Measurements from ENCODE around the gene ST3GAL2. TPM values are rescaled to one million over a fixed set of nuclear protein-coding genes. Genes with fewer than 3 reads are reported as not detected.
A peak's percentile ranks its signal among the peaks of the same experiment; 100 is the strongest.
"Not testable (repeated sequence)": the region's sequence is repeated elsewhere in the genome, so short reads cannot be mapped to it uniquely, and the experiment has no call there.

ST3GAL2 gene
- total RNA-seq, 1 experiment from 2014 or later = 48.1 TPM

GRCh38 chr16:70457446-70458166, 18.7 kb upstream of the ST3GAL2 start:
- Histone ChIP-seq H3K27ac (ENCODE audit: low read length) (no peak overlapping the region), H3K4me1 (ENCODE audit: low read length) (peaks cover 19% of the 10 kb centered on the region), H3K4me2 (ENCODE audit: low read depth, low read length, poor library complexity, severe bottlenecking) (no peak overlapping the region), H3K4me3 (ENCODE audit: low read length) (no peak overlapping the region), H3K9ac (ENCODE audit: low read length) (no peak overlapping the region), H3K79me2 (ENCODE audit: low read length) (peaks cover 15% of the 10 kb centered on the region), H4K20me1 (ENCODE audit: insufficient read depth, low read depth, low read length) (no peaks in the 10 kb centered on the region), H2AFZ (ENCODE audit: low read length) (no peak overlapping the region), H3K27me3 (ENCODE audit: low read length) (no peaks in the 10 kb centered on the region), H3K9me2 (replicated peaks; ENCODE audit: insufficient read depth, low read length) (no peaks in the 10 kb centered on the region), H3K36me3 (ENCODE audit: insufficient read depth, low read length) (no peaks in the 10 kb centered on the region), H3K9me3 (ENCODE audit: low read length) (no peaks in the 10 kb centered on the region)
- DNase-seq = no peak

DNA sequence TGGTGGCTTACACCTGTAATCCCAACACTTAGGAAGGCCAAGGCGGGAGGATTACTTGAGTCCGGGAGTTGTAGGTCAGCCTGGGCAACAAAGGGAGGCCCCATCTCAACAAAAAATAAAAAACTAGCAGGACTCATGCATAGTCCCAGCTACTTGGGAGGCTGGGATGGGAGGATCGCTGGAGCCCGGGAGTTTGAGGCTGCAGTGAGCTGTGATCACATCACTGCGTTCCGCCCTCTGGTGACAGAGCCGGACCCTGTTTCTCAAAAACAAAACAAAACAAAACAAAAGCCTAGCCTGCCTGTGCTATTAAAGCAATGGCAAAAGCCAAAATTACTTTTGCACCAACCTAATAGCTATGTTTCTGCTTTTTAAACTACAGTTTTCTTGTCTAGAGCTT, 17.0 kb upstream of the ST3GAL2 start:
- Histone ChIP-seq H3K36me3 (ENCODE audit: insufficient read depth, low read length) (no peaks in the 10 kb centered on the region), H3K4me3 (ENCODE audit: low read length) (no peak overlapping the region; the same call in 1 of the 2 replicates), H3K27ac (ENCODE audit: low read length) (no peak overlapping the region), H3K4me2 (ENCODE audit: low read depth, low read length, poor library complexity, severe bottlenecking) (peak overlapping the region; percentile 73), H3K79me2 (ENCODE audit: low read length) (peaks cover 15% of the 10 kb centered on the region), H3K9ac (ENCODE audit: low read length) (no peak overlapping the region), H3K9me2 (replicated peaks; ENCODE audit: insufficient read depth, low read length) (no peaks in the 10 kb centered on the region), H4K20me1 (ENCODE audit: insufficient read depth, low read depth, low read length) (no peaks in the 10 kb centered on the region), H3K27me3 (ENCODE audit: low read length) (no peaks in the 10 kb centered on the region), H3K4me1 (ENCODE audit: low read length) (peaks cover 19% of the 10 kb centered on the region), H3K9me3 (ENCODE audit: low read length) (no peaks in the 10 kb centered on the region), H2AFZ (ENCODE audit: low read length) (no peak overlapping the region)
- no peak for DNase-seq

GRCh38 chr16:70454222-70455034, 15.5 kb upstream of the ST3GAL2 start, which contains the start of gene FCSK:
Gene FCSK (plus strand): TSS chr16:70454595. CDS start chr16:70463191, 8,596 bp downstream.
- no peaks in the 10 kb centered on the region for H3K9me2 ChIP-seq (replicated peaks; ENCODE audit: insufficient read depth, low read length)
- H3K27me3 ChIP-seq (ENCODE audit: low read length) = no peaks in the 10 kb centered on the region
- peaks cover 19% of the 10 kb centered on the region for H3K4me1 ChIP-seq (ENCODE audit: low read length)
- H3K4me2 ChIP-seq (ENCODE audit: low read depth, low read length, poor library complexity, severe bottlenecking) = peak within 1 kb of the TSS; percentile 73
- H4K20me1 ChIP-seq (ENCODE audit: insufficient read depth, low read depth, low read length) = no peaks in the 10 kb centered on the region
- H3K4me3 ChIP-seq (ENCODE audit: low read length) = peak within 1 kb of the TSS; percentile 82
- H3K9me3 ChIP-seq (ENCODE audit: low read length) = no peaks in the 10 kb centered on the region
- H3K36me3 ChIP-seq (ENCODE audit: insufficient read depth, low read length) = no peaks in the 10 kb centered on the region
- H2AFZ ChIP-seq (ENCODE audit: low read length) = peak within 1 kb of the TSS; percentile 98
- peak; percentile 90 for DNase-seq
- H3K27ac ChIP-seq (ENCODE audit: low read length) = peak within 1 kb of the TSS; percentile 78
- peaks cover 15% of the 10 kb centered on the region for H3K79me2 ChIP-seq (ENCODE audit: low read length)
- H3K9ac ChIP-seq (ENCODE audit: low read length) = peak within 1 kb of the TSS; percentile 93

DNA sequence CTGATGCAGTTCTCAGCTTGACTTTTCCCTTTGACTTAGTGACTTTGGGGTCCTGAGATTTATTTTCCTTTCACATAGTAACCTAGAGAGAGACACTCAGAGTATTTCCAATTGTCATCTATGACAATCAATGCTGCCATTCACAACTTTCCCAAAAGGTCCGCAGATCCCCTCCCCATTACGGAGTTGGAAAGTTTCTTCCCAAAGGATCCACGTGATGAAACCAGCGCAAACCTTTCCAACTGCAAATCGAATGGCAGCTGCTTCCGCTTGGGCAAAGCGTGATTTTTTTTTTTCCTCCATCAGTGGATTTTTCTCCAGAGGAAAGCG, 15.0 kb upstream of the ST3GAL2 start:
- Histone ChIP-seq H3K27ac (ENCODE audit: low read length) (peak overlapping the region; percentile 78; the same call in 1 of the 2 replicates), H3K36me3 (ENCODE audit: insufficient read depth, low read length) (no peaks in the 10 kb centered on the region), H3K79me2 (ENCODE audit: low read length) (peaks cover 15% of the 10 kb centered on the region), H3K9me3 (ENCODE audit: low read length) (no peaks in the 10 kb centered on the region), H4K20me1 (ENCODE audit: insufficient read depth, low read depth, low read length) (no peaks in the 10 kb centered on the region), H3K4me3 (ENCODE audit: low read length) (peak overlapping the region; percentile 82), H3K4me1 (ENCODE audit: low read length) (peaks cover 19% of the 10 kb centered on the region), H3K4me2 (ENCODE audit: low read depth, low read length, poor library complexity, severe bottlenecking) (peak overlapping the region; percentile 73), H2AFZ (ENCODE audit: low read length) (peak overlapping the region; percentile 98), H3K27me3 (ENCODE audit: low read length) (no peaks in the 10 kb centered on the region), H3K9ac (ENCODE audit: low read length) (peak overlapping the region; percentile 93), H3K9me2 (replicated peaks; ENCODE audit: insufficient read depth, low read length) (no peaks in the 10 kb centered on the region)
- DNase-seq = no peak

GRCh38 chr16:70453117-70453891, 14.4 kb upstream of the ST3GAL2 start:
- peak overlapping the region; percentile 82 for H3K4me3 ChIP-seq (ENCODE audit: low read length)
- no peak for DNase-seq

DNA sequence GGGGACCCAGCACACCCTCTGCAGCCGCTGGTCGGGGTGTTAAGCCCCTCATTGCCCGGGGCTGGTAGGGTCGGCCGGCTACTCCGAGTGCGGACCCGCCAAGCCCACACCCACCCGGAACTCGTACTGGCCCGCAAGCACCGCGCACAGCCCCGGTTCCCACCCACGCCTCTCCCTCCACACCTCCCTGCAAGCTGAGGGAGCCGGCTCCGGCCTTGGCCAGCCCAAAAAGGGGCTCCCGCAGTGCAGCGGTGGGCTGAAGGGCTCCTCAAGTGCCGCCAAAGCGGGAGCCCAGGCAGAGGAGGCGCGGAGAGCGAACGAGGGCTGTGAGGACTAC, 12.1 kb upstream of the ST3GAL2 start:
- H3K79me2 ChIP-seq (ENCODE audit: low read length); H3K27ac ChIP-seq (ENCODE audit: low read length); H3K4me3 ChIP-seq (ENCODE audit: low read length); H3K9me3 ChIP-seq (ENCODE audit: low read length); H3K27me3 ChIP-seq (ENCODE audit: low read length); H3K9me2 ChIP-seq (replicated peaks; ENCODE audit: insufficient read depth, low read length); H3K36me3 ChIP-seq (ENCODE audit: insufficient read depth, low read length); DNase-seq; H2AFZ ChIP-seq (ENCODE audit: low read length); H3K4me2 ChIP-seq (ENCODE audit: low read depth, low read length, poor library complexity, severe bottlenecking); H4K20me1 ChIP-seq (ENCODE audit: insufficient read depth, low read depth, low read length); H3K9ac ChIP-seq (ENCODE audit: low read length): not testable (repeated sequence)
- H3K4me1 ChIP-seq (ENCODE audit: low read length) = peaks cover 30% of the 10 kb centered on the region

More at GRCh38 chr16:70453117-70453891, 14.4 kb upstream of the ST3GAL2 start:
- Histone ChIP-seq H3K4me2 (ENCODE audit: low read depth, low read length, poor library complexity, severe bottlenecking) (peak overlapping the region; percentile 73), H3K36me3 (ENCODE audit: insufficient read depth, low read length) (no peaks in the 10 kb centered on the region), H3K9ac (ENCODE audit: low read length) (peak overlapping the region; percentile 93), H3K9me3 (ENCODE audit: low read length) (no peaks in the 10 kb centered on the region), H4K20me1 (ENCODE audit: insufficient read depth, low read depth, low read length) (no peaks in the 10 kb centered on the region), H3K9me2 (replicated peaks; ENCODE audit: insufficient read depth, low read length) (no peaks in the 10 kb centered on the region), H3K27me3 (ENCODE audit: low read length) (no peaks in the 10 kb centered on the region), H3K4me1 (ENCODE audit: low read length) (peaks cover 19% of the 10 kb centered on the region), H3K79me2 (ENCODE audit: low read length) (peaks cover 15% of the 10 kb centered on the region), H3K27ac (ENCODE audit: low read length) (peak overlapping the region; percentile 78; the same call in 1 of the 2 replicates), H2AFZ (ENCODE audit: low read length) (peak overlapping the region; percentile 98)

- not testable (repeated sequence) for H3K79me2 ChIP-seq (ENCODE audit: low read length); H3K4me2 ChIP-seq (ENCODE audit: low read depth, low read length, poor library complexity, severe bottlenecking); H3K9me2 ChIP-seq (replicated peaks; ENCODE audit: insufficient read depth, low read length); H3K9ac ChIP-seq (ENCODE audit: low read length); H3K27ac ChIP-seq (ENCODE audit: low read length); H3K4me3 ChIP-seq (ENCODE audit: low read length); DNase-seq; H3K36me3 ChIP-seq (ENCODE audit: insufficient read depth, low read length); H3K27me3 ChIP-seq (ENCODE audit: low read length); H2AFZ ChIP-seq (ENCODE audit: low read length); H3K9me3 ChIP-seq (ENCODE audit: low read length); H4K20me1 ChIP-seq (ENCODE audit: insufficient read depth, low read depth, low read length)
- peaks cover 24% of the 10 kb centered on the region for H3K4me1 ChIP-seq (ENCODE audit: low read length)
Measured at GRCh38 chr16:70450142-70451003, 11.5 kb upstream of the ST3GAL2 start.
